ENCODE results near the gene EPHA4.

EPHA4 gene

DNA sequence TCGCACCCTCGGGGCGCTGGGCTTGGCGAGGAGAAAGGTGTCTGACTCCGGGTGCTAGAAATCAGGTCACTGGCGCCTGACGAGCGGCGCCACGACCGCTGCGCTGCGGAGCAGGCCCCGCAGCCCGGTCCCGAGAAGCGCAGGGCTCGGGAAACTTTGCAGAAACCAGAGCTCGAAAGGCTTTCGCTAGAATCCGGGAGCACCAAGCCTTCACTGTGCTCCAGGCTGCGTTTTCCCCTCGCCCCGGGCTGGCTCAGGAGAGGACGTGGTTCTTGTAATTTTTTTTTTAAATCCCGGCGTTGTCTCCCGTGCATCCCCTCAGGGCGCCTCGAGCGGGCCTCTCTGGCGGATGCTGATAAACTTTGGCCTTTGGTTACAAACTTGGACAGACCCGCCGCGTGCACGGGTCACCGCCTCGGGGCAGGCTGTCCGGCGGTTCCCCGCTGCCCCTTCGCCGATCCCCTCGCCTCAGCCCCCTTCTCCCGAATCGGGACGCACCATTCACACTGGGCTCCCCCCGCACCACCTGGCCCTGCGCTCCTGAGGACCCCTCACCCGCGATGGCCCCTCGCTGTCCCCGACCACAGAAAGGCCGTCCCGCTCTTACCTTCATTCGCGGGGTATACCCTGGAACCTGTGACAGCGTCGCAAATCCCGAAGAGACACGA is 419 bp downstream of the EPHA4 start:
- DNase-seq (ENCODE audit: low spot score): peak; percentile 50

GRCh38 chr2:221571025-221571550 is 1.0 kb downstream of the EPHA4 start:
- no peak for DNase-seq (ENCODE audit: low spot score)

DNA sequence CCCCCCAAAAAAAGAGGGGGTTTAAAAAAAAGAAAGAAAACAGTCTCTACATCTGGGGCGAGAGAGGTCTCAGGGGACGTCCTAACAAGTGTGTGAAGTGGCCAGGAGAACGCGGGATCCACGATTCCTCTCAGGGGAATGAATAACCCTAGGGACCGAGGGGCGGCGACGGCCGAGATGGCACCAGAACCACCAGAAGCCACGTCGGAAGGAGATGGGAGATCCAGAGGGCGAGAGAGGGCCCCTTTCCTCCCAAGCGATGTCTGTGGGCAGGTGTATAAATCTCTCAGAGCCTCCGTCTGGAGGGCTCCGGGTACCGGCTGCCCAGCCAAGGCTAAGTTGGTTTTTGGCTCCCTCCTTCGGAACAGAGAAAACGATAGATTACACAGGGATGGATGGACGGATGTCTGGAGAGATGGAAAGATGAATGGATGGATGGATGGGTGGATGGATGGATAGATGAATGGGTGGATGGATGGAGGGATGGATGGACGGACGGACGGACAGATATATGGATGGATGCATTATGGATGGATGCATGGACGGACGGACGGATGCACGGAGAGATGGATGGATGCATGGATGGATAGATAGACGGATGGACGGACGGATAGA is 1.7 kb downstream of the EPHA4 start:
- DNase-seq (ENCODE audit: low spot score): peak; percentile 60

DNA sequence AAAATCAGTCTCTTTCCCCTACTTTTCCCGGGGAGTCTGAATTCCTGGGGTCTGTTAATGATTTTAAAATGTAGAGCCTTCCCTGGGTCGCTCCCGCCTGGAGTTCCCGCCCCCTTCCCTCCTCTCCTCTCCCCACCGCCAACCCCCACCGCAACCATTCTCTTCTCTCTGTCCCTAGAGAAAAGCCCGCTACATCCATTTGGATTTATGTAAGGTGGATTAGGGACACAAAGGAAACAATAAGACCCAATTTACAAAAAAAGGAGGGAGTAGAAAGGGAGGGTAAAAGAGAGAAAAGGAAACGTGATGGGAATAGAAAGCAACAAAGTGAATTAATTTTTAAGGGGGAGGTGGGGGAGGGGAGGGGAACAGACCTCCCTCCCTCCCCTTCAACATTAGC is 2.2 kb downstream of the EPHA4 start:
- no peak for DNase-seq (ENCODE audit: low spot score)

DNA sequence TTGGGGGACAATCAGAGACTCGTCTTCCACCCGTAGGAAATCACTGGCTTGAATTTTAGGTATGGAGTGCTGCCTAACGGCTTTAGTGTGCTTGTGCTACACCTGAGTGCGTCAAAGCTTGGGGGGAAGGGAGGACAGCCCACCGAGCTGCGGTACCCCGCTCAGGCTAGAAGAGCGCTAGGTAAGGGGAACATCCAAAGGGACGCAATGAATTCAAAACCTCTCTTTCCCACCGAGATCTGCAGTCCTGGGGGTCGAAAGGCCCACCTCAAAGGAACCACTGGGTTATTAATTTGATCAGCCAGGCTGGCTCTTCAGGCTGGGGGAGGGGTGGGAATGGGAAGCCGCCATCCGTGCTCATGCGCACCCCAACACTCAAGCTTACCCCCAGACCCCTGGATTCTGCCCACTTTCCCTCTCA is 2.7 kb downstream of the EPHA4 start:
- no peak for DNase-seq (ENCODE audit: low spot score)

DNA sequence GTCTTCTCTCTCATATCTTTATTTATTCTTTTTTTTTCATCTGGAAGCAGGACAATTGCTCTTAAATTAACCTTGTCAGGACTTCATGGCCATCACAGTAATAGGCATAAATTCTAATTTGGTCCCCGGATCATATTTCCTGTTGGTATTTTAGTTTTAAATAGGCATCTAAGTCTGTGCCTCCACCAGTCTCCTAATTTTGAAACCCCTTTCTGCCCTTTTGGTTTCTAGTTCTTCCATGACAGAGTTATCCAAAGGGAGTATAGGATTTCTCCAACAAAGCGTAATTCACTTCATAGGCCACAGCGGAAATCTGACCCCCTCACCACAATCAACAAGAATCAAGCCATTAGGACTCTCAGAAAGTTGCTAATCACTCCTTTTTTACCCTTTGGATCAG is 3.8 kb downstream of the EPHA4 start:
- DNase-seq (ENCODE audit: low spot score): no peak

GRCh38 chr2:221567809-221568208 is 4.3 kb downstream of the EPHA4 start:
- no peak for DNase-seq (ENCODE audit: low spot score)

- DNase-seq (ENCODE audit: low spot score): no peak
These were observed 4.8 kb downstream of the EPHA4 start for GRCh38 chr2:221567231-221567760.

DNA sequence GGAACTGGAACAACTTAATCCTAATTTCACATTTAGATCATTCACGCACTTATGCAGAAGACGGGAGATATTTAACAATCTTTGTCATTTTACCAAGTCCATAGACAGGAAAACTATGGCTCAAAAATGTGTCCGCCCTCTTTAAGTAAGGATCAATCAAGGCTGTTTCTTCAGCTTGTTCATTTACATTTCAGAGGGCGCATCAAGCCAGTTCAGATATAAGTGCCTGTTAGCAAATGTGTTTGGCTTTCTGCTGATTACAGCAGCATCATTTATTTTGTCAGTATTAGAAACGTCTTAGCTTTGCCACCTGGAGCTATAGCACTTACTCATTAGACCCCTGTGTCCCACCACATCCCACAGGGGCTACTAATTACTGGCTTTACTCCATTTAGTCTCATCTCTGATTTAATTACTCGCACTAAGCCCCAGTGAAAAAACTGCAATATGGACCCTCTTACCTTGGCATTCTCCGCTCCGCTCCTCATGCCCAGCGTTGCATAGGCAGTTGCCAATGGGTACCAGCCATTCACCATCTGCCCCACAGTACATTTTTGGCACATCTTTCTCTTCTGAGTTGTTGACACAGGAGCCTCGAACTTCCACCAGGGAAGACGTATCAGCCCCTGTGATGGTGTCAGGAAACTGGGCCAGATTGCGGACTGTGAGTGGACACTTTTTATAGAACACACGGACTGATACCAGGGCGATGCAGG is 8.7 kb downstream of the EPHA4 start:
- DNase-seq (ENCODE audit: low spot score): peak; percentile 48

- no peak for DNase-seq (ENCODE audit: low spot score)
These were observed 9.9 kb downstream of the EPHA4 start for GRCh38 chr2:221562226-221562625.

DNA sequence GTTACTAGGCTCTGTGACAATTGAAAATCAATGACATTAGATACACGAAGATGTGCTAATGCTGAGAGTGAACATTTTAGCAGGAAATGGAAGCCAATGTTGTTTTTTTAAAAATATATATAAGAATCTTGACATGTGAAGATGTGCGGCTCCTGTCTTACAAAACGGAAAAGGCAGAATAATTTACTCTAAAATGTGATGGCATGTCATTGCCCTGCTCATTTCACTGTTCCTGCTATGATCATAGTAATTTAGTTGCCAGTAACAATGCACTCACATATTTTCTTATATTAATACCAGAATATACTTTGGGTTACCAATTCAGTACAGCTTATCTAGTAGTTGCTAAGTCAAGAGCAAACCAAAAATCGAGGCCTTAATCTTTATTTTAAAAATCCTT is 10.3 kb downstream of the EPHA4 start:
- DNase-seq (ENCODE audit: low spot score): no peak

- DNase-seq (ENCODE audit: low spot score): no peak
These were observed 12.1 kb downstream of the EPHA4 start for GRCh38 chr2:221559991-221560390.

- no peak for DNase-seq (ENCODE audit: low spot score)
These were observed 14.0 kb downstream of the EPHA4 start for GRCh38 chr2:221558107-221558506.

GRCh38 chr2:221555494-221555846 is 16.6 kb downstream of the EPHA4 start:
- DNase-seq (ENCODE audit: low spot score): no peak

DNA sequence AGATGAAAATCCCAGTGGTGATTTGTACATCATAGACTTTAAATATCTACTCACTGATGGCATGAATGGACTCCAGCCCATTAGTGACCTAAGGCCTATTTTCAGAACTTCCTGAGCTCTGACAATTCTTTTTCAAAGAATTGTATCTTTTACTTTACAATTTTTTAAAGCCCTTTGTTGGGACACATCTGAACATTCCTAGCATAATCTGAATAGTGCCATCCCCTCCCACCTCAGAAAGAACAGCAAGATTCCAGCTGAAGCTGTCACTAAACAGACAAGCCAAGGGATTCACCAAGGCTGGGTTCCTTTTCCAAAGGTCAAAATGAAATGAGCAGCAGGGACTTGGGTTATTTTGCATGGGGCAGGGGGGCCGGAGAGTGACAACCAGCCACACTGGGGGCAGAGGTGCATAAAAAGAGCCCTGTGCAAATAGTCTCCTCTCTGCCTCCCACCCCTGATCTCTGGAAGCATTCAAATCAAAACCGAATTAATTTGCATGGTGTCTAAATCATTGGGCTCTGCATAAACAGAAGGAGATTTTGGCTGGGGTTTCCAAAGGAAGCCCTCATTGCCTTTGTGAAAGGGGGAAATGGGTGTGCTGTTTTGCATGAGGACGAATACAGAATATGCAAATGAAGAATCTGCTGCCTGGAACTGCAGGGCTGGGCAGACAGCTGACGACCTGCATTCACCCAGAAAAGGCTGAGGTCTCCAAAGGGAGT is 17.2 kb downstream of the EPHA4 start:
- DNase-seq (ENCODE audit: low spot score): no peak

DNA sequence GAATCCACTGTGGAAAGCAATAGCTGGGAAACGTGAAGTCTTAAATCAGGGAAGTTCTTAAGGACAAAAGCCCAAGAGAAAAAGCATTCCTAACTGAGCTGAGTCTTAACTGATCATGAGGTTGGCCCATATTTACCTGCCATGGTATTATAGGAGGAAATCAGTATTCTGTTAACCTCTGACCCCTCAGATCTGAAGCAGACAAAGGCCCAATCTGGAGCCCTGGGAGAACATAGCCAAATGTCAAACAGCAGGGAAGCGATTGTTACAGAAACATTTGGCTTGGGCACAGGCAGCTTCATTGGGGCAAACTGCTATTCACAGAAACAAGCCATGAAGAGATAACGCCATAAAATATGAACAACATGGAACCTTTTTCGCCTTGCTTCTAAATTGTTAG is 18.8 kb downstream of the EPHA4 start:
- DNase-seq (ENCODE audit: low spot score): no peak

GRCh38 chr2:221552291-221552690 is 19.8 kb downstream of the EPHA4 start:
- DNase-seq (ENCODE audit: low spot score): no peak

DNA sequence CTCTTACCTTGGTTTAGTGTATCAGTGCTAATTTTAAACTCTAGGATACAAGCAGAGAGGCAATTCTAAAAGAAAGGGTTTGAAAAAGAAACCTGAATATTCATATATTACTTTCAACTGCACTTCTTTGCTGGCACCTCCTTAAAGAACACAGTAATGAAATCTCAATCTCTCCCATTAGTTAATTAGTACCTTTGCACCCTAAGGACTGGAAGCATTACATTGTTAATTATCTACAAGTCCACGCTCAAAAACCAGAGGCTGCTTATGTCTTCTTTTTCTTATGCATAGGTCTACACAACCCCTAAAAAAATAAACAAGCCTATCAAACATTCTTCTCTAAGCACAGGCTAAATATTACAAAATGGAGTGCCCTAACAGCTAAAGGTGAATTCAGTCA is 20.2 kb downstream of the EPHA4 start:
- DNase-seq (ENCODE audit: low spot score): no peak

DNA sequence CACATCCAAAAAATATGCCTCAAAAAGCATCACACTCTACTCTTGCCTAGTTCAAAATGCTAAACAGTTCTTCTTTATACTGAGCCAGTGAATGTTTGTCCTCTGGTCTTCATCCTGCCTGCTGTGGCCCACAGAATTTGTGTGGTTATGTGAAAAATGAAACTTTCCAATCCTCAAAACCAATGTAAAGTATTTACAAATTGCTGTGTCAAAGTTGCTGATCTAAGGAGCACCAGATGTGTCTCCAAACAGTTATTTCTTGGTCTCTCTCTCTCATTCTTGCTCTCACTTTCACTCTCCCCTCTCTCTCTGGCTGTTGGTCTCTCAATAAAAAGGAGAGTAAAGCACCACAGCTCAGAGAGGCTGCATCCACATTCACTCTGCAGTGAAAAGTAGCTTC is 23.0 kb downstream of the EPHA4 start:
- no peak for DNase-seq (ENCODE audit: low spot score)

DNA sequence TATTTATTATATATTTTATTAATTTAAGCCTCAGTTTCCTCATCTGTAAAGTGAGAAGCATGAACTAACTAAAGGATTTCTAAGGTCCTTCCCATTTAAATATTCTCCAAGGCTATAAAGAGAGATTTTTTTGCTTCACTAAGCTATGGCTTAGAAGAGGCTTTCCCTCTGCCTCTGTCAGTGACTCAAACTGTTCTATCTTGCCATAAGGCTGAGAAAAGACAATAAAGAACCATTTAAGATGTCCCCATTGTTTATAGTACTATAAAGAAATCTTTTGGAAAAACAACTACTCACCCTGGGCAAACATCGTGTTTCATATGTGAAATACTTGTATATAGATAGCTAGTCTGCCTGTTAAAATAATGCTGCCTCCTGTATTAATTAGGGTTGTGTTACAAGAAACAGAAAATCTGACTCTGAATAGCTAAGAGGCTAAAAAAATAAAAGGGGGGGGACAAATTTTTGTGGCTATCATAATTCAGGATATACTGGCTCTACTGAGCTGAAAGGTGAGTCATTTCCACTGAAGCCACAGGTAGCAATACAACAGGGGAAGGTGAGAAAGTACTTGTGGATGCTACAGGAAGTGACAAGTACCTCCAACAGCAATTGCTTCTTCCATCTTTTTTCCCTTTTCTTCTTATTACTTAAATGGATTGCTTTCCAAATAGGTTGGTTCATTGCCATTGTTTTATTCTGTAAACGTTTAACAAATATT is 25.4 kb downstream of the EPHA4 start:
- DNase-seq (ENCODE audit: low spot score): no peak

DNA sequence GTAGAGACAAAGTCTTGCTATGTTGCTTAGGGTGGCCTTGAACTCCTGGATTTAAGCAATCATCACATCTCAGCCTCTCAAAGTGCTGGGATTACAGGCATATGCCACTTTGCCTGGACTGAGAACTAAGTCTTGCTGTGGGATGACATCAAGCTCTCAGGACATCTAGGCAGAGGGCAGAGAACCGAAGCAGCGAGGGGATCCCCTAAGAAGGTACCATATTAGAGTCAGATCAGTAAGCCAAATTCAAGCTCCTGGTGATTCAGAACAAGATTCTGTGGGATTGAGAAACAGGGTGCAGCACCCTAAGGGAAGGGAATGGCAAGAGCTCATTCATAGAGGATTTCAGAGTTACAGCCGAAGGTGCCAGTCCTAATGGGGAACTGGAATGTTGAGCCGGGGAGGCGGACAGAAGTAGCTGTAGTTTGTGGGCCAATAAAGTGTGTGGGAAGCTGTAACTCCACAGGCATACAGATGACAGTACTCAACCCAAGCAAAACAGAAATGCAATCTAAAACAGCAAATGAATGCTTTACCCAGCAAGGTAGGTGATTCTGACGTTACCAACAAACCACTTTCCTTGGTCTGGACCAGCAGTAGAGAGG is 30.9 kb downstream of the EPHA4 start:
- DNase-seq (ENCODE audit: low spot score): no peak
